GM23248 (cell line): Measurements from ENCODE around the gene TALDO1. TPM values are rescaled to one million over a fixed set of nuclear protein-coding genes. Genes with fewer than 3 reads are reported as not detected.

ENCODE experiments used
- DNase-seq: peaks from one replicate; pipeline ENCODE4 v3.0.0-alpha.2; 2015
- H2AFZ ChIP-seq: fragments of 200-600 bp; sonication (generic); 2 replicates; pipeline ENCODE4 v1.6.1; 2016; ENCODE audit warnings: antibody characterized with exemption
- H3F3A ChIP-seq: fragments of 200-600 bp; sonication (generic); 2 replicates; pipeline ENCODE4 v1.6.1; 2016; ENCODE audit warnings: mild to moderate bottlenecking, antibody characterized with exemption, mixed run types; ENCODE audit not compliant: insufficient read depth
- H3K27ac ChIP-seq: fragments of 200-600 bp; sonication (generic); 2 replicates; pipeline ENCODE4 v1.5.1; 2016; ENCODE audit warnings: mild to moderate bottlenecking
- H3K27me3 ChIP-seq: fragments of 200-600 bp; sonication (generic); replicated peaks from 2 replicates; pipeline ENCODE4 v1.6.1; 2016; ENCODE audit warnings: mild to moderate bottlenecking; ENCODE audit not compliant: insufficient read depth
- H3K36me3 ChIP-seq: fragments of 200-600 bp; sonication (generic); 2 replicates; pipeline ENCODE4 v1.6.1; 2016; ENCODE audit warnings: low read depth, mild to moderate bottlenecking
- H3K4me1 ChIP-seq: fragments of 200-600 bp; sonication (generic); 2 replicates; pipeline ENCODE4 v1.6.1; 2016; ENCODE audit warnings: mild to moderate bottlenecking; ENCODE audit not compliant: insufficient read depth
- H3K4me2 ChIP-seq: fragments of 200-600 bp; sonication (generic); one replicate; pipeline ENCODE4 v1.6.1; 2016; ENCODE audit warnings: mild to moderate bottlenecking; ENCODE audit not compliant: unreplicated experiment
- H3K4me3 ChIP-seq: fragments of 200-600 bp; sonication (generic); 2 replicates; pipeline ENCODE4 v1.5.1; 2016; ENCODE audit warnings: mild to moderate bottlenecking
- H3K79me2 ChIP-seq: fragments of 200-600 bp; sonication (generic); 2 replicates; pipeline ENCODE4 v1.6.1; 2016; ENCODE audit warnings: mild to moderate bottlenecking; ENCODE audit not compliant: insufficient read depth
- H3K9ac ChIP-seq: fragments of 200-600 bp; sonication (generic); 2 replicates; pipeline ENCODE4 v1.6.1; 2016; ENCODE audit warnings: mild to moderate bottlenecking
- H3K9me2 ChIP-seq: fragments of 200-600 bp; sonication (generic); 2 replicates; pipeline ENCODE4 v1.6.1; 2016; ENCODE audit warnings: mixed run types, mild to moderate bottlenecking, moderate library complexity; ENCODE audit not compliant: insufficient read depth
- H3K9me3 ChIP-seq: fragments of 200-600 bp; sonication (generic); one replicate; pipeline ENCODE4 v1.6.1; 2017; ENCODE audit warnings: low read depth
- H4K20me1 ChIP-seq: fragments of 200-600 bp; sonication (generic); 2 replicates; pipeline ENCODE4 v1.6.0; 2016; ENCODE audit not compliant: insufficient read depth
- EZH2 ChIP-seq: fragments of 200-600 bp; sonication (generic); IDR thresholded peaks from 2 replicates; pipeline ENCODE4 v1.6.1; 2018; ENCODE audit warnings: antibody characterized with exemption, mild to moderate bottlenecking; ENCODE audit not compliant: insufficient read depth, poor library complexity, severe bottlenecking
- EZH2phosphoT487 ChIP-seq: fragments of 200-600 bp; sonication (generic); IDR thresholded peaks from 2 replicates; pipeline ENCODE4 v1.6.1; 2018; ENCODE audit warnings: antibody characterized with exemption, moderate library complexity, mild to moderate bottlenecking, low read depth; ENCODE audit not compliant: insufficient read depth
- WGBS, 2 experiments: methylation state at CpG; one replicate each; pipeline ENCODE4 v1.1.6; 2015 to 2017; ENCODE audit warnings: low lambda C conversion rate in 2 of 2, low coverage in 1 of 2; ENCODE audit errors: missing lambda C conversion rate in 2 of 2; 5-methylcytosine and 5-hydroxymethylcytosine counted together
- in situ Hi-C: fragments of 300-500 bp; cut with MboI; formaldehyde crosslinking; loops from 2 replicates; pipeline ENCODE4 v1.15.0; 2020
- polyA plus RNA-seq: library from polyadenylated mRNA; unstranded; fragments of >200 nt; fragmentation: Nextera tagmentation; extraction: Ambion mirVana; gene quantifications from 2 replicates; pipeline ENCODE4 v1.2.1, GENCODE V29; 2016
- total RNA-seq: library from RNA; depleted of rRNA; stranded (reverse); fragments of >200 nt; shearing (Covaris generic); gene quantifications from 2 replicates; pipeline ENCODE4 v1.2.3, GENCODE V29; 2014

Gene TALDO1
- total and polyA plus RNA-seq, 2 experiments from 2014 or later = 216 to 313 TPM

DNA sequence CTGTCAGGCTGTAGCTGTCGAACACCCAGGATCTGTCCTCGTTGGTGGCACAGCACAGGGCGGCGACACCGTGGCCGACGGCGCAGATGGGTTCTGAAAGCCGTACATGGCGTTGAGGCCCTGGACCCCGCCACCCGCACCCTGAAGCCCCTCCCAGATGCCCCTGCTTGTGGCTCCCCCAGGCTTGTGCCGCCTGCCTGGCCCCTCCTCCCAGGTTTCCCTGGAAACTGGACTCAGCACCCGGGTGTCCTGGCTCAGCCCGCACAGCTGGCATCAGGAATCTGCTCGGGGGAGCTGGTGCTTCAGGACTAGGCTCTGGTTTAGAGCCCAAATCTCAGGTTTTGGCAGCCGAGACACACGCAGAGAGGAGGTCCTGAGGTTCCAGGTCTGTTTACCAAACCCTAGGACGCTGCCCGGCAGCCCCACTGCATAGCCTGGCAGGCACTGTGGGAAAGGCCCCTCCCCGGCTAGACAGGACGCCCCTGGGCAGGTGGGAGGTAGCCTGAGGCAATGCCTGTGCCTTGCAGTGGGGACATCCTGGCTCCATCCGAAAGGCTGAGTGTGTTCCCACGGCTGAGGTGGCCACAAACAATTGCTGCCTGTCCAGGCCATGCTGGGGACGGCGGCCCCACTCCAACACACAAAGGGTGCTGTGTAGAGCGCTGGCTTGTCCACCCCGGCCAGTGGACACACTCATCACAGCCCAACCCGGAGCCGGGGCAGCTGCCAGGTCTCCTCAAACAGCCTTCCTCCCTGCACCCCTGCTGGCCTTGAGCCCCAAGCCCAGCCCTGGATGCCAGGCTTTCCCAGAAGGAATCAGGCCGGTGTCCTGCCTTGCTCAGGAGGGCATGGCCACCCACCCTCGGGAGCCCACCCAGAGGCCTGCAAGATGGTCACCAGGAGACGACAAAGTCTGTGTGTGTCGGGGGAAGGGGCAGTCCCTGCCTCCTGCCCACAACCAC is 25.4 kb downstream of the TALDO1 start:
- TF ChIP-seq EZH2 (no peak), EZH2phosphoT487 (no peak)
- H3K27ac ChIP-seq = no peak overlapping the region
- H4K20me1 ChIP-seq = no peaks in the 10 kb centered on the region
- no peak overlapping the region for H3K9ac ChIP-seq
- peaks cover 9% of the 10 kb centered on the region; the same call in 1 of the 2 replicates for H3K36me3 ChIP-seq
- H3K9me3 ChIP-seq = no peaks in the 10 kb centered on the region
- H2AFZ ChIP-seq = no peak overlapping the region
- 0 out of 2 replicates have a peak, but pooled peaks cover 4% of the 10 kb centered on the region for H3F3A ChIP-seq
- H3K4me2 ChIP-seq = no peak overlapping the region
- H3K27me3 ChIP-seq = no peaks in the 10 kb centered on the region
- no peak for DNase-seq
- H3K4me1 ChIP-seq = peaks cover 10% of the 10 kb centered on the region
- WGBS, 2 experiments = 81 to 87% methylated on average over 28 to 30 of the region's 34 CpGs
- H3K4me3 ChIP-seq = no peak overlapping the region
- peaks cover 72% of the 10 kb centered on the region for H3K79me2 ChIP-seq
- H3K9me2 ChIP-seq = no peaks in the 10 kb centered on the region
- in situ Hi-C loops = no loop called here

DNA sequence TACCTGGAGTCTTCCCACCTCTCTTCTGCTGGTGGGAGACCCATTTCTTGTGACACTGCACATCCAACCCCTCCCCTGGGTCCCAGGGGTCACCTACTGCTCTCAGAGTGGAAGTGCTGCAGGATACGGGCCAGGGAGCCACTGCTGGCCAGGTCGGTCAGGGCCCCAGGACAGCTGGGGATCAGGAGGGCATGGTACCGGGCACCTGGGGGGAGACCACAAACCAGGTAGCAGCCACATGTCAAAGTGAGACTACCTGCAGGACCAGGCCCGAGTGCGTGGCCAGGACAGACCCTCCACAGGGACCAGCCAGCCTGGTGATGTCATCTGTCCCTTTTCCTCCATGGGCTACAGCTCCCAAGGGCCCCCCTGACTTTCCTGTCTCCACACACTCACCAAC is 26.2 kb downstream of the TALDO1 start:
- no peak for DNase-seq
- no peaks in the 10 kb centered on the region for H3K9me2 ChIP-seq
- H3K27ac ChIP-seq = no peak overlapping the region
- in situ Hi-C loops = no loop called here
- H3K4me1 ChIP-seq = peaks cover 15% of the 10 kb centered on the region
- 90 to 95% methylated on average over 5 of the region's 5 CpGs for WGBS, 2 experiments
- no peaks in the 10 kb centered on the region for H3K27me3 ChIP-seq
- TF ChIP-seq EZH2phosphoT487 (no peak), EZH2 (no peak)
- no peaks in the 10 kb centered on the region for H4K20me1 ChIP-seq
- H3K36me3 ChIP-seq = peaks cover 9% of the 10 kb centered on the region; the same call in 1 of the 2 replicates
- no peak overlapping the region for H3K9ac ChIP-seq
- H3F3A ChIP-seq = 0 out of 2 replicates have a peak, but pooled peaks cover 4% of the 10 kb centered on the region
- H3K79me2 ChIP-seq = peaks cover 79% of the 10 kb centered on the region
- no peak overlapping the region for H3K4me3 ChIP-seq
- no peak overlapping the region for H3K4me2 ChIP-seq
- H3K9me3 ChIP-seq = no peaks in the 10 kb centered on the region
- H2AFZ ChIP-seq = no peak overlapping the region

DNA sequence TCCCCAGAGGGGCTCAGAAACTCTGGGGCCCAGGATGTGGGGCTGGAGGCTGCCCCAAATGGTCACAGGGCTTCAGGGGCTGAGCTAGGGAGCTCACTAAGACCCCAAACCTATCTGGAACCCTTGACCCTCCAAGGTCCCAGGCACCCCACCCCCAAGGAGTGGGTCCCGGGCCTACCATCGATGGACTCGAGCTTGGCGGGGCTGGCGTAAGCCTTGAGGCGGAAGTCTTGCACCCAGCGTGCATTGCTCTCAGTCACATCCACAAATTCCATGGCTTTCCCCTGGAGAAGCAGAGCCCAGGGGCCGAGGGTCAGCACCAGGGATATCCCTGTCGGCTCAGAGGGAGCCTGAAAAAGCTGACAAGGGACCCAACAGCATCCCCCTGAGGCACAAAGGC is 26.6 kb downstream of the TALDO1 start:
- Histone ChIP-seq H3K4me3 (no peak overlapping the region), H3K27ac (no peak overlapping the region), H3K36me3 (peaks cover 9% of the 10 kb centered on the region; the same call in 1 of the 2 replicates), H3K4me1 (peaks cover 15% of the 10 kb centered on the region), H3F3A (no peaks in the 10 kb centered on the region), H3K9ac (no peak overlapping the region), H3K9me2 (no peaks in the 10 kb centered on the region), H2AFZ (no peak overlapping the region), H3K79me2 (peaks cover 83% of the 10 kb centered on the region), H4K20me1 (no peaks in the 10 kb centered on the region), H3K9me3 (no peaks in the 10 kb centered on the region), H3K27me3 (no peaks in the 10 kb centered on the region), H3K4me2 (no peak overlapping the region)
- WGBS, 2 experiments = 96 to 99% methylated on average over 9 of the region's 9 CpGs
- no peak for DNase-seq
- in situ Hi-C loops = no loop called here
- TF ChIP-seq EZH2phosphoT487 = no peak
- TF ChIP-seq EZH2 = no peak

DNA sequence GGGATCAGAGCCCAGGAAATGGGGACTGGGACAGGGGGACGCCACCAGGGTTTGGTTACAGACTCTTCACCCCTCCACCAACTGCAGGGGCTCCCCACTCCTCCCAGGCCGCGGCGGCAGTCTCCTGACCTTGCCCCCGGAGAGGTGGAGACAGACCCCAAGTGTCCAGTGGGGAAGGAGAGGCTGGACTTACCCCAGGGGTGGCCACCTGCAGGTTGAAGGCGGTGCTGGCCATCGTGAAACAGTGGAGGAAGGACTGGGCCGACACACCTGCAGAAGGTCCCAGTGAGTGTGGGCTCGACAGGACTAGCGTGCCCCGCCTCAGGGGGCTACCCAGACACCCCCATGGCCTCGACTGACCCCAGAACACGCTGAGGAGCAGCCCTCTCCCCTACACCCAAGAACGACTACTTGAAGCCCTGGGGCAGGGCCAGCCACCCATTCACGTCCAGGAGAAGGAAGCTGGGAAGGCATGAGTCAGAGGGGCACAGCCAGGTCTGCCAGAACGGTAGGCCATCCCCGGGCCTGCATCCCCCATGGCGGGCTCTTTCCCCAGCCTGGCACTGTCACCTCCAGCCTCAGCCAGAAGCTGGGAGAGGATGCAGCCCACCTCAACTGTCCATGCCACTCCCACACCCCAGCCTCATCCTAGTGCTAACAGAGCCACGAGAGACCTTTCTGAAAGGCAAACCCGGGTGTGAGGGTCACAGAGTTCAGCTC is 27.8 kb downstream of the TALDO1 start:
- Histone ChIP-seq H2AFZ (no peak overlapping the region), H3K36me3 (peaks cover 6% of the 10 kb centered on the region; the same call in 1 of the 2 replicates), H3K9ac (peak overlapping the region; percentile 94), H3K27ac (peak overlapping the region; percentile 16; the same call in 1 of the 2 replicates), H3K9me3 (no peaks in the 10 kb centered on the region), H3K9me2 (no peaks in the 10 kb centered on the region), H3K79me2 (peaks cover 89% of the 10 kb centered on the region), H3F3A (no peaks in the 10 kb centered on the region), H4K20me1 (no peaks in the 10 kb centered on the region), H3K4me1 (peaks cover 15% of the 10 kb centered on the region), H3K4me2 (peak overlapping the region; percentile 88), H3K4me3 (peak overlapping the region; percentile 86), H3K27me3 (no peaks in the 10 kb centered on the region)
- TF ChIP-seq EZH2phosphoT487 (no peak), EZH2 (no peak)
- WGBS, 2 experiments = 44 to 49% methylated on average over 19 to 20 of the region's 20 CpGs
- DNase-seq = peak; percentile 78
- in situ Hi-C loops = no loop called here
